IPS DF 4.7 (cell line): ENCODE results near the gene PCDHA10.
"Not testable (repeated sequence)": the region's sequence is repeated elsewhere in the genome, so short reads cannot be mapped to it uniquely, and the experiment has no call there.

Experiments
- DNase-seq: peaks from one replicate; pipeline ENCODE4 v3.0.0-alpha.2; 2013; ENCODE audit warnings: low spot score; ENCODE audit errors: extremely low read depth

The PCDHA10 gene, protein sequence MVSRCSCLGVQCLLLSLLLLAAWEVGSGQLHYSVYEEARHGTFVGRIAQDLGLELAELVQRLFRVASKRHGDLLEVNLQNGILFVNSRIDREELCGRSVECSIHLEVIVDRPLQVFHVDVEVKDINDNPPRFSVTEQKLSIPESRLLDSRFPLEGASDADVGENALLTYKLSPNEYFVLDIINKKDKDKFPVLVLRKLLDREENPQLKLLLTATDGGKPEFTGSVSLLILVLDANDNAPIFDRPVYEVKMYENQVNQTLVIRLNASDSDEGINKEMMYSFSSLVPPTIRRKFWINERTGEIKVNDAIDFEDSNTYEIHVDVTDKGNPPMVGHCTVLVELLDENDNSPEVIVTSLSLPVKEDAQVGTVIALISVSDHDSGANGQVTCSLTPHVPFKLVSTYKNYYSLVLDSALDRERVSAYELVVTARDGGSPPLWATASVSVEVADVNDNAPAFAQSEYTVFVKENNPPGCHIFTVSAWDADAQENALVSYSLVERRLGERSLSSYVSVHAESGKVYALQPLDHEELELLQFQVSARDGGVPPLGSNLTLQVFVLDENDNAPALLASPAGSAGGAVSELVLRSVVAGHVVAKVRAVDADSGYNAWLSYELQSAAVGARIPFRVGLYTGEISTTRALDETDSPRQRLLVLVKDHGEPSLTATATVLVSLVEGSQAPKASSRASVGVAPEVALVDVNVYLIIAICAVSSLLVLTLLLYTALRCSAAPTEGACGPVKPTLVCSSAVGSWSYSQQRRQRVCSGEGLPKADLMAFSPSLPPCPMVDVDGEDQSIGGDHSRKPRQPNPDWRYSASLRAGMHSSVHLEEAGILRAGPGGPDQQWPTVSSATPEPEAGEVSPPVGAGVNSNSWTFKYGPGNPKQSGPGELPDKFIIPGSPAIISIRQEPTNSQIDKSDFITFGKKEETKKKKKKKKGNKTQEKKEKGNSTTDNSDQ

DNA sequence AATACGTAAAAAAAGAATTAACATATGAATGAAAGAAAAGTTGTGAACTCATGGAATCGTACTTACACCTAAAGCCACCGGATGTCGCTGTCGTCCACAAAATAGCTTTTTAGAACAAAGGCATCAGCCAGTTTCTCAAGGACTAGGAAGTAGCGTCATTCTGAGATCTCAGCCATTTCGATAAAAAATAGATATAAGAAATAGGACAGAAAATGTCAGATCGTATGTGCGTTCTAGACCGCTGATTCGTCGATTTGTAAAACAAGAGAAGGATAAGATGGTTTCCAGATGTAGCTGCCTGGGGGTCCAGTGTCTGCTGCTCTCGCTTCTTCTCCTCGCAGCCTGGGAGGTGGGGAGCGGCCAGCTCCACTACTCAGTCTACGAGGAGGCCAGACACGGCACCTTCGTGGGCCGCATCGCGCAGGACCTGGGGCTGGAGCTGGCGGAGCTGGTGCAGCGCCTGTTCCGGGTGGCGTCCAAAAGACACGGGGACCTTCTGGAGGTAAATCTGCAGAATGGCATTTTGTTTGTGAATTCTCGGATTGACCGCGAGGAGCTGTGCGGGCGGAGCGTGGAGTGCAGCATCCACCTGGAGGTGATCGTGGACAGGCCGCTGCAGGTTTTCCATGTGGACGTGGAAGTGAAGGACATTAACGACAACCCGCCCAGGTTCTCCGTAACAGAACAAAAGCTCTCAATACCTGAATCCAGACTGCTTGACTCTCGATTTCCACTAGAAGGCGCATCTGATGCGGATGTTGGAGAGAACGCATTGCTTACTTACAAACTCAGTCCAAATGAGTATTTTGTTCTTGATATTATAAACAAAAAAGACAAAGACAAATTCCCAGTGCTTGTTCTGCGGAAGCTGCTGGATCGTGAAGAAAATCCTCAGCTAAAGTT, at the start of gene PCDHA10:
Gene PCDHA10 (plus strand): TSS at position 126 of the 903 bp plus-strand sequence. CDS start 152 bp downstream, at position 278.
- DNase-seq = no peak

DNA sequence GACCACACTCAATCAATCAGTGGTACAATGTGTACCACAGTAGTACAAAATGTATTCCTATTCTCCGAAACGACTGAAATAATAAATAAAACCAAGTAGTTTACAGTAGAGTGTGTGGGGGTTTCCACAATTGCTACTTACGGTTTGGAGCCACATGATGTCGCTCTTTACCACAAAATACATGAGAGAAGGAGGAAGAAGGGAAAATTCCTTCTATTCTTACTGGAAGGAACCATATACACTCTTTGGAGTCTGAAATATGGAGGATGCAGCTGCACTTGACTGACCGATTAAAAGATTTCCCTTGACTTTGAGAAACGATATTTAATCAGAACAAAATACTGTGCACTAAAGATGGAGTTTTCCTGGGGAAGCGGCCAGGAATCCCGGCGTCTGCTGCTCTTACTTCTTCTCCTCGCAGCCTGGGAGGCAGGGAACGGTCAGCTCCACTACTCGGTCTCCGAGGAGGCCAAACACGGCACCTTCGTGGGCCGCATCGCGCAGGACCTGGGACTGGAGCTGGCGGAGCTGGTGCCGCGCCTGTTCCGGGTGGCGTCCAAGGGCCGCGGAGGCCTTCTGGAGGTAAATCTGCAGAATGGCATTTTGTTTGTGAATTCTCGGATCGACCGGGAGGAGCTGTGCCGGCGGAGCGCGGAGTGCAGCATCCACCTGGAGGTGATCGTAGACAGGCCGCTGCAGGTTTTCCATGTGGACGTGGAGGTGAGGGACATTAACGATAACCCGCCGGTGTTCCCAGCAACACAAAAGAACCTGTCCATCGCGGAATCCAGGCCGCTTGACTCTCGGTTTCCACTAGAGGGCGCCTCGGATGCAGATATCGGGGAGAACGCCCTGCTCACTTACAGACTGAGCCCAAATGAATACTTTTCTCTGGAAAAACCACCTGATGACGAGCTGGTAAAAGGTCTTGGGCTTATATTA, 48.6 kb upstream of the PCDHA10 start, which contains the start of gene PCDHA4:
Gene PCDHA4 (plus strand): TSS at position 235 of the 942 bp plus-strand sequence.
- no peak for DNase-seq

DNA sequence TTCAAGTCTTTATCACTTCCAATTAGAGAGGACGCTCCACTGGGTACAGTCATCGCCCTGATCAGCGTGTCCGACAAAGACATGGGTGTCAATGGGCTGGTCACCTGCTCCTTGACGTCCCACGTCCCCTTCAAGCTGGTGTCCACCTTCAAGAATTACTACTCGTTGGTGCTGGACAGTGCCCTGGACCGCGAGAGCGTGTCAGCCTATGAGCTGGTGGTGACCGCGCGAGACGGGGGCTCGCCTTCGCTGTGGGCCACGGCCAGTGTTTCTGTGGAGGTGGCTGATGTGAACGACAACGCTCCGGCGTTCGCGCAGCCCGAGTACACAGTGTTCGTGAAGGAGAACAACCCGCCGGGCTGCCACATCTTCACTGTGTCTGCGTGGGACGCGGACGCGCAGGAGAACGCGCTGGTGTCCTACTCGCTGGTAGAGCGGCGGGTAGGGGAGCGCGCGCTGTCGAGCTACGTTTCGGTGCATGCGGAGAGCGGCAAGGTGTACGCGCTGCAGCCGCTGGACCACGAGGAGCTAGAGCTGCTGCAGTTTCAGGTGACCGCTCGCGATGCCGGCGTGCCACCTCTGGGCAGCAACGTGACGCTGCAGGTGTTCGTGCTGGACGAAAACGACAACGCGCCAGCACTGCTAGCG, 47.3 kb upstream of the PCDHA10 start:
- DNase-seq = not testable (repeated sequence)

DNA sequence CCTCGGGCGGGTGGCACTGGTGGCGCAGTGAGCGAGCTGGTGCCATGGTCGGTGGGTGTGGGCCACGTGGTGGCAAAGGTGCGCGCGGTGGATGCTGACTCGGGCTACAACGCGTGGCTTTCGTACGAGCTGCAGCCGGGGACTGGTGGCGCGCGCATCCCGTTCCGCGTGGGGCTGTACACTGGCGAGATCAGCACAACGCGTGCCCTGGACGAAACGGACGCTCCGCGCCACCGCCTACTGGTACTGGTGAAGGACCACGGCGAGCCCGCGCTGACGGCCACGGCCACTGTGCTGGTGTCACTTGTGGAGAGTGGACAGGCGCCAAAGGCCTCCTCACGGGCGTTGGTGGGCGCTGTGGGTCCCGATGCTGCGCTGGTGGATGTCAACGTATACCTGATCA, 46.8 kb upstream of the PCDHA10 start:
- DNase-seq = no peak

DNA sequence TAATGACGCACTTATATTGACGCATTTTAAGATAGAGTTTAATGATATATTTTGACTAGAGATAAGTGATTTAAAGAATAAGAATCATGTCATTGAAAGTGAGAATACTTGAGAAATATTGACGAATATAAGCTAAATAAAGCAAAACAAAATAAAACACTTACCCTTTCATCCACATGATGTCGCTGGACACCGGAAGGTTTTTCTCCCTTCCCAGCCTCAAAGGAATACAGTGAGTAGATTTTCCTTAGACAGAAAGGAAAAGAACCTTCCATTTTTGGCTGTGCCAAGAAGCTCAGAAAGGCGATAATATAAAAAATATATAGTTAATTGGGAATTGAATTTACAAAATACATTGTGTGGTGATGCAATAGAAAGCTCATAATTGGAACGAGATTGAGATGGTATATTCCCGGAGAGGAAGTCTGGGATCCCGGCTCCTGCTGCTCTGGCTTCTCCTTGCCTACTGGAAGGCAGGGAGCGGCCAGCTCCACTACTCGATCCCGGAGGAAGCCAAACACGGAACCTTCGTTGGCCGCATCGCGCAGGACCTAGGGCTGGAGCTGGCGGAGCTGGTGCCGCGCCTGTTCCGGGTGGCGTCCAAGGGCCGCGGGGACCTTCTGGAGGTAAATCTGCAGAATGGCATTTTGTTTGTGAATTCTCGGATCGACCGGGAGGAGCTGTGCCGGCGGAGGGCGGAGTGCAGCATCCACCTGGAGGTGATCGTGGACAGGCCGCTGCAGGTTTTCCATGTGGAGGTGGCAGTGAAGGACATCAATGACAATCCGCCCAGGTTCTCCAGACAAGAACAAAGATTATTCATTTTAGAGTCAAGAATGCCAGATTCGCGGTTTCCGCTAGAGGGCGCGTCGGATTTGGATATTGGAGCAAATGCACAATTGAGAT, 34.1 kb upstream of the PCDHA10 start, which contains the start of gene PCDHA5:
Gene PCDHA5 (plus strand): TSS at position 239 of the 906 bp plus-strand sequence.
- DNase-seq = no peak

DNA sequence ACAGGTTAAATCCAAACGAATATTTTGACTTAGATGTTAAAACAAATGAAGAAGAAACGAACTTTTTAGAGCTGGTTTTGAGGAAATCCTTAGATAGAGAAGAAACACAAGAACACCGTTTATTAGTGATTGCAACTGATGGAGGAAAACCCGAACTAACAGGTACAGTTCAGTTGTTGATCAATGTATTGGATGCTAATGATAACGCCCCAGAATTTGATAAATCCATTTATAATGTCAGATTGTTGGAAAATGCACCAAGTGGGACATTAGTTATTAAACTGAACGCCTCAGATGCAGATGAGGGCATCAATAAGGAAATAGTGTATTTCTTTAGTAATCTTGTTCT, 33.4 kb upstream of the PCDHA10 start:
- no peak for DNase-seq

DNA sequence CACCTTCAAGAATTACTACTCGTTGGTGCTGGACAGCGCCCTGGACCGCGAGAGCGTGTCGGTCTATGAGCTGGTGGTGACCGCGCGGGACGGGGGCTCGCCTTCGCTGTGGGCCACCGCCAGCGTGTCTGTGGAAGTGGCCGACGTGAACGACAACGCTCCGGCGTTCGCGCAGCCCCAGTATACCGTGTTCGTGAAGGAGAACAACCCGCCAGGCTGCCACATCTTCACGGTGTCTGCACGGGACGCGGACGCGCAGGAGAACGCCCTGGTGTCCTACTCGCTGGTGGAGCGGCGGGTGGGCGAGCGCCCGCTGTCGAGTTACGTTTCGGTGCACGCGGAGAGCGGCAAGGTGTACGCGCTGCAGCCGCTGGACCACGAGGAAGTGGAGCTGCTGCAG, 32.7 kb upstream of the PCDHA10 start:
- not testable (repeated sequence) for DNase-seq

DNA sequence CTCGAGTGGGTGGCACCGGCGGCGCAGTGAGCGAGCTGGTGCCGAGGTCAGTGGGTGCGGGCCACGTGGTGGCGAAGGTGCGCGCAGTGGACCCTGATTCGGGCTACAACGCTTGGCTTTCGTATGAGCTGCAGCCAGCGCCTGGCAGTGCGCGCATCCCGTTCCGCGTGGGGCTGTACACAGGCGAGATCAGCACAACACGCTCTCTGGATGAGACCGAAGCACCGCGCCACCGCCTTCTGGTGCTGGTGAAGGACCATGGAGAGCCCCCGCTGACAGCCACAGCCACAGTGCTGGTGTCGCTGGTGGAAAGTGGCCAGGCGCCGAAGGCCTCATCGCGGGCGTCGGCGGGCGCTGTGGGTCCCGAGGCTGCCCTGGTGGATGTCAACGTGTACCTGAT, 32.2 kb upstream of the PCDHA10 start:
- DNase-seq = no peak

DNA sequence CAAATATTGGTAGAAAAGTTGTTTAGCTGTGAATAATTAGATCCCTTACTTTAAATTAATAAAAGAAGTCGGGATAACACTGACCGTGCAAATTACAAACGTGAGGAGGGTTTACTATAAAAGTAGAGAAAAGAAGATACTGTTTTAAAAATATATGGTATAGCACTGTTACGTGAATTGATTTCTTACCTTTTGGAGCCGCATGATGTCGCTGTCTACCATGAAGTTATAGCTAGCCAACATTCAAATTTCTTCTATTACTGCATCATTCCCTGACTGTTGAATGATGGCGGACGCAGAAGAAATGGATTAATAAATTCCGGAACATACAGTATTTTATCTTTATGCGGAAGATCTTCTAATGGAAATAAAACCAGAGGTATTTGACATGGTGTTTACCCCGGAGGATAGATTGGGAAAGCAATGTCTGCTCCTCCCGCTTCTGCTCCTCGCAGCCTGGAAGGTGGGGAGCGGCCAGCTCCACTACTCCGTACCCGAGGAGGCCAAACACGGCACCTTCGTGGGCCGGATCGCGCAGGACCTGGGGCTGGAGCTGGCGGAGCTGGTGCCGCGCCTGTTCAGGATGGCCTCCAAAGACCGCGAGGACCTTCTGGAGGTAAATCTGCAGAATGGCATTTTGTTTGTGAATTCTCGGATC, 27.9 kb upstream of the PCDHA10 start, which contains the start of gene PCDHA6:
Gene PCDHA6 (plus strand): TSS at position 257 of the 658 bp plus-strand sequence. CDS start 132 bp downstream, at position 389.
- DNase-seq = no peak

DNA sequence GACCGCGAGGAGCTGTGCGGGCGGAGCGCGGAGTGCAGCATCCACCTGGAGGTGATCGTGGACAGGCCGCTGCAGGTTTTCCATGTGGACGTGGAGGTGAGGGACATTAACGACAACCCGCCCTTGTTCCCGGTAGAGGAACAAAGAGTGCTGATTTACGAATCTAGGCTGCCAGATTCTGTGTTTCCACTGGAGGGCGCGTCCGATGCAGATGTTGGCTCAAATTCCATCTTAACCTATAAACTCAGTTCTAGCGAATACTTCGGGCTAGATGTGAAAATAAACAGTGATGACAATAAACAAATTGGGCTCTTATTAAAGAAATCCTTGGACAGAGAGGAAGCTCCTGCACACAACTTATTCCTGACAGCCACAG, 27.3 kb upstream of the PCDHA10 start:
- no peak for DNase-seq

DNA sequence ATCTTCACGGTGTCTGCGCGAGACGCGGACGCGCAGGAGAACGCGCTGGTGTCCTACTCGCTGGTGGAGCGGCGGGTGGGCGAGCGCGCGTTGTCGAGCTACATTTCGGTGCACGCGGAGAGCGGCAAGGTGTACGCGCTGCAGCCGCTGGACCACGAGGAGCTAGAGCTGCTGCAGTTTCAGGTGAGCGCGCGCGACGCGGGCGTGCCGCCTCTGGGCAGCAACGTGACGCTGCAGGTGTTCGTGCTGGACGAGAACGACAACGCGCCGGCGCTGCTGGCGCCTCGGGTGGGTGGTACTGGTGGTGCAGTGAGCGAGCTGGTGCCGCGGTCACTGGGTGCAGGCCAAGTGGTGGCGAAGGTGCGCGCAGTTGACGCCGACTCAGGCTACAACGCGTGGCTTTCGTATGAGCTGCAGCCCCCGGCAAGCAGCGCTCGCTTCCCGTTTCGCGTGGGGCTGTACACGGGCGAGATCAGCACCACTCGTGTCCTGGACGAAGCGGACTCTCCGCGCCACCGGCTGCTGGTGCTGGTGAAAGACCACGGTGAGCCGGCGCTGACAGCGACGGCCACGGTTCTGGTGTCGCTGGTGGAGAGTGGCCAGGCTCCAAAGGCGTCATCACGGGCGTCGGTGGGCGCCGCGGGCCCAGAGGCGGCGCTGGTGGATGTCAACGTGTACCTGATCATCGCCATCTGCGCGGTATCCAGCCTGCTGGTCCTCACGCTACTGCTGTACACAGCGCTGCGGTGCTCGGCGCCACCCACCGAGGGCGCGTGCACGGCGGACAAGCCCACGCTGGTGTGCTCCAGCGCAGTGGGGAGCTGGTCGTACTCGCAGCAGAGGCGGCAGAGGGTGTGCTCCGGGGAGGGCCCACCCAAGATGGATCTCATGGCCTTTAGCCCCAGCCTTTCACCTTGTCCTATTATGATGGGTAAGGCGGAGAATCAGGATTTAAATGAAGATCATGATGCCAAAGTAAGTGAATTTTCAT, 25.9 kb upstream of the PCDHA10 start:
- not testable (repeated sequence) for DNase-seq

DNA sequence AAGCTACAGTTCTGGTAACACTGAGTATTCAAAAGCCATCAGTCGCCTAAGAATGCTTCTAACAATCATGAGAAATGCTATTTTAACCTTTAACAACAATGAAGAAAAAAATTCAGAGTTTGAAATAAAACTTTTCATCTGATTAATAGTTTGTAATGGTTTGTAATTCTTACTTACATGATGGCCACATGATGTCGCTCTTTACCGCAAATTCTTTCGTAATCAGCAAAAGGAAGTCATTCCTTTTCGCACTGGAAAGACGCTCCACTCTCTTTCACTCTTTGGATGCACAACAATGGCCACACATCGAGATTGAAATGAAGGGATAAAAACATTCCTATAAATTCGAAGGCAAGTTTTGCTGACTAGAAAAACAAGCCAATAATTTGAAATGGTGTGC, 21.7 kb upstream of the PCDHA10 start, which contains the start of gene PCDHA7:
Gene PCDHA7 (plus strand): TSS at position 277 of the 400 bp plus-strand sequence. CDS start 115 bp downstream, at position 392.
- no peak for DNase-seq

DNA sequence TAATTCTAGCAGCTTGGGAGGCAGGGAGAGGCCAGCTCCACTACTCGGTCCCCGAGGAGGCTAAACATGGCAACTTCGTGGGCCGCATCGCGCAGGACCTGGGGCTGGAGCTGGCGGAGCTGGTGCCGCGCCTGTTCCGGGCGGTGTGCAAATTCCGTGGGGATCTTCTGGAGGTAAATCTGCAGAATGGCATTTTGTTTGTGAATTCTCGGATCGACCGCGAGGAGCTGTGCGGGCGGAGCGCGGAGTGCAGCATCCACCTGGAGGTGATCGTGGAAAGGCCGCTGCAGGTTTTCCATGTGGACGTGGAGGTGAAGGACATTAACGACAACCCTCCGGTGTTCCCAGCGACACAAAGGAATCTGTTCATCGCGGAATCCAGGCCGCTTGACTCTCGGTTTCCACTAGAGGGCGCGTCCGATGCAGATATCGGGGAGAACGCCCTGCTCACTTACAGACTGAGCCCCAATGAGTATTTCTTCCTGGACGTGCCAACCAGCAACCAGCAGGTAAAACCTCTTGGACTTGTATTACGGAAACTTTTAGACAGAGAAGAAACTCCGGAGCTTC, 21.2 kb upstream of the PCDHA10 start:
- DNase-seq = not testable (repeated sequence)

DNA sequence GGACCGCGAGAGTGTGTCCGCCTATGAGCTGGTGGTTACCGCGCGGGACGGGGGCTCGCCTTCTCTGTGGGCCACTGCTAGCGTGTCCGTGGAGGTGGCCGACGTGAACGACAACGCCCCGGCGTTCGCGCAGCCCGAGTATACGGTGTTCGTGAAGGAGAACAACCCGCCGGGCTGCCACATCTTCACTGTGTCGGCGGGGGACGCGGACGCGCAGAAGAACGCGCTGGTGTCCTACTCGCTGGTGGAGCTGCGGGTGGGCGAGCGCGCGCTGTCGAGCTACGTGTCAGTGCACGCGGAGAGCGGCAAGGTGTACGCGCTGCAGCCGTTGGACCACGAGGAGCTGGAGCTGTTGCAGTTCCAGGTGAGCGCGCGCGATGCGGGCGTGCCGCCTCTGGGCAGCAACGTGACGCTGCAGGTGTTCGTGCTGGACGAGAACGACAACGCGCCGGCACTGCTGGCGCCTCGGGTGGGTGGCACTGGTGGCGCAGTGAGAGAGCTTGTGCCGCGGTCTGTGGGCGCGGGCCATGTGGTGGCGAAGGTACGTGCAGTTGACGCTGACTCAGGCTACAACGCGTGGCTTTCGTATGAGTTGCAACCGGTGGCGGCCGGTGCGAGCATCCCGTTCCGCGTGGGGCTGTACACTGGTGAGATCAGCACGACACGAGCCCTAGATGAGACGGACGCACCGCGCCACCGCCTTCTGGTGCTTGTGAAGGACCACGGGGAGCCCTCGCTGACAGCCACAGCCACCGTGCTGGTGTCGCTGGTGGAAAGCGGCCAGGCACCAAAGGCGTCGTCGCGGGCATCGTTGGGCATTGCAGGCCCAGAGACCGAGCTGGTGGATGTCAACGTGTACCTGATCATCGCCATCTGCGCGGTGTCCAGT, 19.8 kb upstream of the PCDHA10 start:
- no peak for DNase-seq
